K562 (cell line): ENCODE results near the gene FXYD1. TPM values are rescaled to one million over a fixed set of nuclear protein-coding genes. Genes with fewer than 3 reads are reported as not detected.

Experiments used
- ATAC-seq: fragments of 200-7000 bp; cut with Tn5 transposase; 3 replicates; pipeline ENCODE4 v1.9.1; 2020; ENCODE audit warnings: moderate library complexity
- BruUV-seq: library from RNA; stranded (reverse); fragments of 400-500 nt; replicated peaks from 2 replicates; lab custom pipeline; 2021; lab: Mats Ljungman, UMichigan
- CTCF ChIA-PET: fragments of 300-600 bp; formaldehyde crosslinking; extraction: SDS; loops from one replicate; lab custom pipeline; 2021; ENCODE audit warnings: low intra/inter-chr PET ratio; lab: Yijun Ruan, JAX
- POLR2A ChIA-PET: fragments of 300-600, 350-650 bp; sonication (Branson Sonifier 250); formaldehyde crosslinking; extraction: SDS; loops from one replicate; lab custom pipeline; 2021; ENCODE audit warnings: antibody characterized with exemption, inconsistent platforms; lab: Yijun Ruan, JAX
- DNase-seq, 4 experiments: peaks; one replicate each; pipeline versions ENCODE4 v3.0.0 to v3.0.0-alpha.2; 2011 to 2018; ENCODE audit warnings: low spot score in 3 of 4, mixed read lengths in 3 of 4; ENCODE audit errors: extremely low read depth in 1 of 4
- FAIRE-seq: peaks from 2 replicates; lab custom pipeline; 2011; peaks lifted over from hg19 to GRCh38; lab: Jason Lieb, UNC
- H2AFZ ChIP-seq: 2 replicates; pipeline ENCODE4 v1.6.0; 2011; ENCODE audit warnings: low read depth, low read length, control low read depth, inconsistent platforms
- H3K27ac ChIP-seq: fragments of 200-600 bp; 3 replicates; pipeline ENCODE4 v1.8.0; 2011; ENCODE audit warnings: low read depth, mild to moderate bottlenecking, control low read depth, inconsistent platforms, low read length, moderate library complexity, mixed read lengths; ENCODE audit errors: extremely low read depth
- H3K27me3 ChIP-seq, 2 experiments: fragments of 300-600 bp in 1 of 2; 2 replicates in 1 of 2; 3 replicates in 1 of 2; pipeline versions ENCODE4 v1.6.0 to v1.8.0; 2011; ENCODE audit warnings: inconsistent platforms in 2 of 2, low read length in 2 of 2, mild to moderate bottlenecking in 1 of 2, mixed read lengths in 1 of 2, moderate library complexity in 1 of 2; ENCODE audit not compliant: control insufficient read depth in 2 of 2, insufficient read depth in 2 of 2
- H3K36me3 ChIP-seq: fragments of 300-600 bp; 3 replicates; pipeline ENCODE4 v1.8.0; 2011; ENCODE audit warnings: mild to moderate bottlenecking, low read length, inconsistent platforms; ENCODE audit not compliant: control insufficient read depth, insufficient read depth
- H3K4me1 ChIP-seq, 2 experiments: fragments of 200-600 bp in 1 of 2; replicated peaks in 1 of 2; 2 replicates in 1 of 2; 3 replicates in 1 of 2; pipeline versions ENCODE4 v1.5.1 to v1.8.0; 2011; ENCODE audit warnings: inconsistent platforms in 2 of 2, low read length in 2 of 2, mild to moderate bottlenecking in 1 of 2, mixed read lengths in 1 of 2, moderate library complexity in 1 of 2; ENCODE audit not compliant: control insufficient read depth in 2 of 2, insufficient read depth in 2 of 2
- H3K4me2 ChIP-seq: 2 replicates; pipeline ENCODE4 v1.6.1; 2011; ENCODE audit warnings: low read length, control low read depth, inconsistent platforms, mixed read lengths; ENCODE audit not compliant: insufficient read depth
- H3K4me3 ChIP-seq: fragments of 200-600 bp; sonication (generic), shearing (Covaris generic); 2 replicates; pipeline ENCODE4 v1.5.1; 2016; ENCODE audit warnings: control low read depth, inconsistent platforms
- H3K79me2 ChIP-seq: fragments of 200-600 bp; 3 replicates; pipeline ENCODE4 v1.8.0; 2011; ENCODE audit warnings: low read length, inconsistent platforms; ENCODE audit not compliant: control insufficient read depth, insufficient read depth
- H3K9ac ChIP-seq, 2 experiments: 2 replicates each; pipeline versions ENCODE4 v1.6.0 to v1.6.1; 2011; ENCODE audit warnings: low read depth in 2 of 2, low read length in 2 of 2, control low read depth in 1 of 2, inconsistent platforms in 1 of 2, mild to moderate bottlenecking in 1 of 2, mixed read lengths in 1 of 2; ENCODE audit not compliant: insufficient read depth in 1 of 2
- H3K9me1 ChIP-seq: one replicate; pipeline ENCODE4 v1.6.0; 2011; ENCODE audit warnings: inconsistent platforms, mild to moderate bottlenecking, low read length, moderate library complexity; ENCODE audit not compliant: control insufficient read depth, insufficient read depth
- H3K9me3 ChIP-seq: replicated peaks from 2 replicates; pipeline ENCODE4 v1.5.1; 2011; ENCODE audit warnings: low read depth, low read length, inconsistent platforms; ENCODE audit not compliant: control insufficient read depth, insufficient read depth
- H4K20me1 ChIP-seq: replicated peaks from 2 replicates; pipeline ENCODE4 v1.6.1; 2011; ENCODE audit warnings: low read length, inconsistent platforms, mixed read lengths; ENCODE audit not compliant: control insufficient read depth, insufficient read depth
- CEBPB ChIP-seq: fragments of 450-650 bp; IDR thresholded peaks from 2 replicates; pipeline ENCODE4 v1.6.1; 2016; ENCODE audit warnings: missing genetic modification characterization, missing compliant biosample characterization
- POLR2G ChIP-seq: fragments of 200-400 bp; formaldehyde crosslinking; IDR thresholded peaks from 2 replicates; pipeline ENCODE4 v1.6.1; 2017; ENCODE audit warnings: low read depth, mild to moderate bottlenecking, antibody characterized with exemption, low read length, moderate library complexity
- RBFOX2 ChIP-seq: fragments of 200-400 bp; formaldehyde crosslinking; IDR thresholded peaks from 2 replicates; pipeline ENCODE4 v1.6.1; 2017; ENCODE audit warnings: low read depth, mild to moderate bottlenecking, low read length, moderate library complexity
- TRIM28 ChIP-seq: fragments of 450-650 bp; IDR thresholded peaks from 2 replicates; pipeline ENCODE4 v1.6.1; 2017
- ZBTB7A ChIP-seq: IDR thresholded peaks from 2 replicates; pipeline ENCODE4 v1.6.1; 2011; ENCODE audit warnings: low read depth, mild to moderate bottlenecking, low read length, moderate library complexity, borderline replicate concordance; ENCODE audit not compliant: control insufficient read depth
- ZNF511 ChIP-seq: sonication (generic); formaldehyde crosslinking; IDR thresholded peaks from 2 replicates; pipeline ENCODE4 v1.8.0; 2022; ENCODE audit warnings: mild to moderate bottlenecking, missing genetic modification reagents
- ZNF512 ChIP-seq: IDR thresholded peaks from 2 replicates; pipeline ENCODE4 v1.6.1; 2016; ENCODE audit warnings: missing genetic modification characterization, missing compliant biosample characterization
- WGBS: fragments of 100-300 bp; shearing (Covaris generic); methylation state at CpG from one replicate; pipeline ENCODE4 v1.1.6; 2016; ENCODE audit warnings: low coverage, mixed read lengths; ENCODE audit not compliant: insufficient coverage; ENCODE audit errors: missing lambda C conversion rate; 5-methylcytosine and 5-hydroxymethylcytosine counted together
- in situ Hi-C: fragments of 300-500 bp; cut with MboI; formaldehyde crosslinking; loops from 4 replicates; pipeline ENCODE4 v1.15.0; 2018; ENCODE audit warnings: inconsistent platforms, mixed read lengths
- intact Hi-C: fragments of 100-400 bp; cut with micrococcal nuclease; formaldehyde crosslinking; loops from 2 replicates; pipeline ENCODE4 v1.14.2; 2022
- polyA plus RNA-seq, 8 experiments: library from polyadenylated mRNA; depleted of rRNA in 4 of 8; stranded (reverse) in 5 of 8; unstranded in 3 of 8; fragments of >200 nt; fragmentation: Nextera tagmentation in 2 of 8; fragmentation: Illumina TruSeq in 1 of 8; extraction: Ambion mirVana in 2 of 8; extraction: Trizol in 1 of 8; gene quantifications; 2 replicates each; pipeline versions ENCODE4 v1.2.1 to v1.2.3, GENCODE V29; 2011 to 2014; ENCODE audit warnings: inconsistent platforms in 1 of 8, missing spikeins in 1 of 8
- total RNA-seq, 7 experiments: library from RNA; depleted of rRNA in 6 of 7; stranded (reverse); fragments of >200 nt in 6 of 7; fragmentation: Illumina TruSeq in 2 of 7; extraction: Trizol in 2 of 7; gene quantifications; 2 replicates each; pipeline versions ENCODE4 v1.2.1 to v1.2.3, GENCODE V29; 2011 to 2021; ENCODE audit warnings: low replicate concordance in 1 of 7
- TF ChIP-seq, protein P1 (sequence below): fragments of 450-650 bp; IDR thresholded peaks from 2 replicates; pipeline ENCODE4 v1.7.0; 2016; ENCODE audit warnings: borderline replicate concordance

Gene FXYD1
- total and polyA plus RNA-seq, 9 of the 15 experiments (the other 6 are each of a cell fraction or from before 2014, with no cell fraction given) = 0.40 to 3.2 (median 1.8) TPM; not detected in 3

- Histone ChIP-seq H2AFZ (no peak overlapping the region), H3K79me2 (peaks cover 3% of the 10 kb centered on the region; the same call in 2 of the 3 replicates), H3K27me3 (no peaks in the 10 kb centered on the region), H3K4me3 (no peak overlapping the region), H4K20me1 (no peaks in the 10 kb centered on the region), H3K4me1 (peaks cover 26 to 29% of the 10 kb centered on the region in 2 experiments), H3K36me3 (peaks cover 54% of the 10 kb centered on the region), H3K27ac (no peak overlapping the region), H3K4me2 (no peak overlapping the region), H3K9ac (no peak overlapping the region), H3K9me1 (no peaks in the 10 kb centered on the region), H3K9me3 (peaks cover 12% of the 10 kb centered on the region; the same call in 1 of the 2 replicates)
- WGBS = 79% methylated on average over 3 of the region's 3 CpGs
- POLR2A ChIA-PET = interaction anchor here (0.6 to 1.8 kb wide), 6 partner anchors 10 to 135 kb away, joined by 3 to 8 read pairs (median 4); no protein-coding TSS in a partner anchor
- in situ Hi-C loops = no loop called here
- TF ChIP-seq POLR2G = 0 out of 2 replicates have a peak, but pooled peaks have one; percentile 42
- 0 out of 2 replicates have a peak, but pooled peaks have one; percentile 17 for TF ChIP-seq RBFOX2
- TF ChIP-seq ZBTB7A = no peak
- BruUV-seq = no TSS peak
- CTCF ChIA-PET = no interaction called here
- intact Hi-C loops = no loop called here
- no peak for ATAC-seq
- FAIRE-seq = no peak
- DNase-seq = no peak
Measured at GRCh38 chr19:35171730-35172129, 33.1 kb downstream of the FXYD1 start.

DNA sequence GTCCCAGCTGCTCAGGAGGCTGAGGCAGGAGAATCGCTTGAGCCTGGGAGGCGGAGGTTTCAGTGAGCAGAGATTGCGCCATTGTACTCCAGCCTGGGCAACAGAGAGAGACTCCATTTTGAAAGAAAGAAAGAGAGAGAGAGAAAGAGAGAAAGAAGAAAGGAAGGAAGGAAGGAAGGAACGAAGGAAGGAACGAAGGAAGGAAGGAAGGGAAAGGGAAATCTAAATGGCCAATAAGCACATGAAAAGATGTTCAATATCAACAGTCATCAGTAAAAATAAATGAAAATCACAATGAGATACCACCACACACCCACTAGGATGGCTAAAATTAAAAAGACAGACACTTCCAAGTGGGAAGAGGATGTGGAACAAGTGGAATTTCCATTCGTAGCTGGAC is 35.6 kb downstream of the FXYD1 start:
- BruUV-seq = no TSS peak
- ATAC-seq (no peak), DNase-seq (no peak), FAIRE-seq (no peak)
- Histone ChIP-seq H3K9me3 (peaks cover 22% of the 10 kb centered on the region; the same call in 1 of the 2 replicates), H3K4me2 (no peak overlapping the region), H3K27ac (no peak overlapping the region), H3K9me1 (no peaks in the 10 kb centered on the region), H3K79me2 (no peaks in the 10 kb centered on the region), H4K20me1 (no peaks in the 10 kb centered on the region), H2AFZ (no peak overlapping the region), H3K4me3 (no peak overlapping the region), H3K4me1 (peaks cover 10 to 12% of the 10 kb centered on the region in 2 experiments; a peak in 4 of 5 replicates), H3K27me3 (no peaks in the 10 kb centered on the region), H3K9ac (no peak overlapping the region), H3K36me3 (peaks cover 31% of the 10 kb centered on the region)
- CTCF ChIA-PET = no interaction called here
- POLR2A ChIA-PET = interaction anchor here (0.6 to 0.7 kb wide), 2 partner anchors 11 to 578 kb away, joined by 3 to 4 read pairs; no protein-coding TSS in a partner anchor
- TF ChIP-seq ZNF511 = no peak
- no peak for TF ChIP-seq TRIM28
- TF ChIP-seq, protein P1, sequence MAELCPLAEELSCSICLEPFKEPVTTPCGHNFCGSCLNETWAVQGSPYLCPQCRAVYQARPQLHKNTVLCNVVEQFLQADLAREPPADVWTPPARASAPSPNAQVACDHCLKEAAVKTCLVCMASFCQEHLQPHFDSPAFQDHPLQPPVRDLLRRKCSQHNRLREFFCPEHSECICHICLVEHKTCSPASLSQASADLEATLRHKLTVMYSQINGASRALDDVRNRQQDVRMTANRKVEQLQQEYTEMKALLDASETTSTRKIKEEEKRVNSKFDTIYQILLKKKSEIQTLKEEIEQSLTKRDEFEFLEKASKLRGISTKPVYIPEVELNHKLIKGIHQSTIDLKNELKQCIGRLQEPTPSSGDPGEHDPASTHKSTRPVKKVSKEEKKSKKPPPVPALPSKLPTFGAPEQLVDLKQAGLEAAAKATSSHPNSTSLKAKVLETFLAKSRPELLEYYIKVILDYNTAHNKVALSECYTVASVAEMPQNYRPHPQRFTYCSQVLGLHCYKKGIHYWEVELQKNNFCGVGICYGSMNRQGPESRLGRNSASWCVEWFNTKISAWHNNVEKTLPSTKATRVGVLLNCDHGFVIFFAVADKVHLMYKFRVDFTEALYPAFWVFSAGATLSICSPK = no peak
- peak; percentile 54 for TF ChIP-seq ZNF512
- TF ChIP-seq CEBPB = 0 out of 2 replicates have a peak, but pooled peaks have one; percentile 28
- in situ Hi-C loops (no loop called here), intact Hi-C loops (no loop called here)
- WGBS = 88% methylated on average over 6 of the region's 6 CpGs
